Right renal pelvis (tissue), 4 donors: ENCODE results near the gene UBL3. TPM values are rescaled to one million over a fixed set of nuclear protein-coding genes. Genes with fewer than 3 reads are reported as not detected.

Source experiments
- DNase-seq, 4 donors: peaks; one replicate each; pipeline ENCODE4 v3.0.0-alpha.2; 2013; ENCODE audit warnings: low read depth in 4 of 4, low spot score in 3 of 4, missing footprints in 1 of 4
- polyA plus RNA-seq, 4 donors: library from polyadenylated mRNA; unstranded; fragments of 120-200 nt; gene quantifications; one replicate each; pipeline ENCODE4 v1.2.1, GENCODE V29; 2013; ENCODE audit not compliant: insufficient read length in 4 of 4

The UBL3 gene
- polyA plus RNA-seq, 4 donors, result 44.3 to 56.7 (median 56.2) TPM

DNA sequence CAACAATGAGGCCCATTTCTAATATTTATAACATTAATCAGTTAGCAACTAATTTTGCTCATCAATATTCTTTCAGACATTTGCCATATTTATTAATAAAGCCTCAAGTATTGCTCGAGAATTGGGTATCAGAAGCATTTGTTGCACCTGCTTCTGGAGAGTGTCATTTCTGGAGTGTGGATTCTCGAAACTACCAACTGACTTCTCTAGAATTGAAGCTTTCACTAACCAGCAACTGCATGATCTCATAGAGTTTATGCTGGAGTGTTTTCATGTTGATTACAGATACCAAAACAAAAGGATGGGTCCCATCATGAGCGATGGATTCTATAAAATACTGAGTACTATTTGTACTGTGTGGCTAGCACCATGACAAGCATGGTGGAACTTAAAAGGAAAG, 133.9 kb downstream of the UBL3 start:
- DNase-seq, result no peak
